Lung microvascular endothelial cell (primary cell): Measurements from ENCODE around the gene PPP5C. TPM values are rescaled to one million over a fixed set of nuclear protein-coding genes. Genes with fewer than 3 reads are reported as not detected.
"Not testable (repeated sequence)": the region's sequence is repeated elsewhere in the genome, so short reads cannot be mapped to it uniquely, and the experiment has no call there.

ENCODE experiments used
- DNase-seq, 2 donors: peaks; one replicate each; pipeline versions ENCODE4 v3.0.0 to v3.0.0-alpha.2; 2010; ENCODE audit warnings: low read depth in 2 of 2
- total RNA-seq: library from RNA; depleted of rRNA; stranded (reverse); fragments of >200 nt; gene quantifications from 2 replicates; pipeline ENCODE4 v1.2.1, GENCODE V29; 2014

Gene PPP5C
- total RNA-seq, 1 donor from 2014 or later = 61.3 TPM

DNA sequence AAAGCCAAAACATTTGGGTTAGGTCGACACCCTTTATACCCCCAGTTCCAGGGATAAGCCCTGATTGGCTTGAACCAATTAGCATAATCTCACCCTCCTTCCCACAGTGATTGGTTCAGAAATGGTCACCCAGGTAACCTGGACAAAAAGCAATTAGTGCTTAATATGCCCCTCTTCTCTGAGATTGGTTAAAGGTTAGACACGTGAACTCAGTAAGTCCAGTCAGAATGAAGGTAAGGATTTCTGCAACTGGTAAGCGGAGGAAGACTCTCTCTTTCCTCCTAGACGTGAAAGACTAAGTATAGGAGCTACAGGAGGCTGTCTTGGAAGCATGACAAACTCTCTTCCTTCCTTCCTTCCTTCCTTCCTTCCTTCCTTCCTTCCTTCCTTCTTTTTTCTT, 83.1 kb downstream of the PPP5C start:
- DNase-seq = no peak

- DNase-seq = no peak
Observed at GRCh38 chr19:46431824-46432223, 84.9 kb downstream of the PPP5C start.

DNA sequence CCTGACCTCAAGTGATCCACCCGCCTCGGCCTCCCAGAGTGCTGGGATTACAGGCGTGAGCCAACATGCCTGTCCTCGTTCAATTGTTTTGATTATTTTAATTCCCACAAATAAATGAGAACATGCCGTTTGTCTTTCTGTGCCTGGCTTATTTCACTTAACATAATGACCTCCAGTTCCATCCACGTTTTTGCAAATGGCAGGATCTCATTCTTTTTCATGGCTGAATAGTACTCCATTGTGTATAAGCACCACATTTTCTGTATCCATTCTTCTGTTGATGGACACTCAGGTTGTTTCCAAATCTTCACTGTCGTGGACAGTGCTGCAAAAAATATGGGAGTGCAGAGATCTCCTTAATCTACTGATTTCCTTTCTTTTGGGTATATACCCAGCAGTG, 86.6 kb downstream of the PPP5C start:
- DNase-seq = not testable (repeated sequence)

- no peak for DNase-seq
Observed at GRCh38 chr19:46435009-46435408, 88.1 kb downstream of the PPP5C start.

DNA sequence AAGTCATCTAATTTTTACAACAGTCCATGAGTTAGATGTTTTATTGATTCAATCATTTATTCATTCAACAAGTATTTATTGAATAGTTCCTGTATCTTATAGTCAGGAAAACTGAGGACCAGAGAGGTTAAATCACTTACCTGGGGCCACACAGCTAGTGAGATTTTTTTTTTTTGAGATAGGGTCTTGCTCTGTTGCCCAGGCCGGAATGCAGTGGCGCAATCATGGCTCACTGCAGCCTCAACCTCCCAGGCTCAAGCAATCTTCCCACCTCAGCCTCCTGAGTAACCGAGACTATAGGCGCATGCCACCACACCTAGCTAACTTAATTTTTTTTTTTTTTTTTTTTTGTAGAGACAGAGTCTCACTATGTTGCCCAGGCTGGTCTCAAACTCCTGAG, 88.8 kb downstream of the PPP5C start:
- DNase-seq = not testable (repeated sequence)

Other genes with a start within 250 kb of the PPP5C start
- not detected in 2 replicates for gene IGFL3, start 222.4 kb upstream of the PPP5C start, total RNA-seq
- not detected in 2 replicates for gene IGFL2, start 198.8 kb upstream of the PPP5C start, total RNA-seq
- gene IGFL1, start 117.3 kb upstream of the PPP5C start, total RNA-seq = not detected in 2 replicates
- 13.5 and 54.6 TPM in 2 replicates for gene HIF3A, start 50.0 kb upstream of the PPP5C start, total RNA-seq
- gene CCDC8, start 66.5 kb downstream of the PPP5C start, total RNA-seq = under 0.01 and 0.22 TPM in 2 replicates
- not detected in 2 replicates for gene PNMA8C, start 81.8 kb downstream of the PPP5C start, total RNA-seq
- under 0.01 TPM in 1 of 2 replicates, not detected in the other for gene PNMA8A, start 124.5 kb downstream of the PPP5C start, total RNA-seq
- gene PNMA8B, start 148.8 kb downstream of the PPP5C start, total RNA-seq = under 0.01 TPM in 2 replicates